GM23248 (cell line): Measurements from ENCODE around the gene ALK. TPM values are rescaled to one million over a fixed set of nuclear protein-coding genes. Genes with fewer than 3 reads are reported as not detected.
"Not testable (repeated sequence)": the region's sequence is repeated elsewhere in the genome, so short reads cannot be mapped to it uniquely, and the experiment has no call there.

Experiments
- DNase-seq: peaks from one replicate; pipeline ENCODE4 v3.0.0-alpha.2; 2015
- H2AFZ ChIP-seq: fragments of 200-600 bp; sonication (generic); 2 replicates; pipeline ENCODE4 v1.6.1; 2016; ENCODE audit warnings: antibody characterized with exemption
- H3F3A ChIP-seq: fragments of 200-600 bp; sonication (generic); 2 replicates; pipeline ENCODE4 v1.6.1; 2016; ENCODE audit warnings: mild to moderate bottlenecking, antibody characterized with exemption, mixed run types; ENCODE audit not compliant: insufficient read depth
- H3K27ac ChIP-seq: fragments of 200-600 bp; sonication (generic); 2 replicates; pipeline ENCODE4 v1.5.1; 2016; ENCODE audit warnings: mild to moderate bottlenecking
- H3K27me3 ChIP-seq: fragments of 200-600 bp; sonication (generic); replicated peaks from 2 replicates; pipeline ENCODE4 v1.6.1; 2016; ENCODE audit warnings: mild to moderate bottlenecking; ENCODE audit not compliant: insufficient read depth
- H3K36me3 ChIP-seq: fragments of 200-600 bp; sonication (generic); 2 replicates; pipeline ENCODE4 v1.6.1; 2016; ENCODE audit warnings: low read depth, mild to moderate bottlenecking
- H3K4me1 ChIP-seq: fragments of 200-600 bp; sonication (generic); 2 replicates; pipeline ENCODE4 v1.6.1; 2016; ENCODE audit warnings: mild to moderate bottlenecking; ENCODE audit not compliant: insufficient read depth
- H3K4me2 ChIP-seq: fragments of 200-600 bp; sonication (generic); one replicate; pipeline ENCODE4 v1.6.1; 2016; ENCODE audit warnings: mild to moderate bottlenecking; ENCODE audit not compliant: unreplicated experiment
- H3K4me3 ChIP-seq: fragments of 200-600 bp; sonication (generic); 2 replicates; pipeline ENCODE4 v1.5.1; 2016; ENCODE audit warnings: mild to moderate bottlenecking
- H3K79me2 ChIP-seq: fragments of 200-600 bp; sonication (generic); 2 replicates; pipeline ENCODE4 v1.6.1; 2016; ENCODE audit warnings: mild to moderate bottlenecking; ENCODE audit not compliant: insufficient read depth
- H3K9ac ChIP-seq: fragments of 200-600 bp; sonication (generic); 2 replicates; pipeline ENCODE4 v1.6.1; 2016; ENCODE audit warnings: mild to moderate bottlenecking
- H3K9me2 ChIP-seq: fragments of 200-600 bp; sonication (generic); 2 replicates; pipeline ENCODE4 v1.6.1; 2016; ENCODE audit warnings: mixed run types, mild to moderate bottlenecking, moderate library complexity; ENCODE audit not compliant: insufficient read depth
- H3K9me3 ChIP-seq: fragments of 200-600 bp; sonication (generic); one replicate; pipeline ENCODE4 v1.6.1; 2017; ENCODE audit warnings: low read depth
- H4K20me1 ChIP-seq: fragments of 200-600 bp; sonication (generic); 2 replicates; pipeline ENCODE4 v1.6.0; 2016; ENCODE audit not compliant: insufficient read depth
- EZH2 ChIP-seq: fragments of 200-600 bp; sonication (generic); IDR thresholded peaks from 2 replicates; pipeline ENCODE4 v1.6.1; 2018; ENCODE audit warnings: antibody characterized with exemption, mild to moderate bottlenecking; ENCODE audit not compliant: insufficient read depth, poor library complexity, severe bottlenecking
- EZH2phosphoT487 ChIP-seq: fragments of 200-600 bp; sonication (generic); IDR thresholded peaks from 2 replicates; pipeline ENCODE4 v1.6.1; 2018; ENCODE audit warnings: antibody characterized with exemption, moderate library complexity, mild to moderate bottlenecking, low read depth; ENCODE audit not compliant: insufficient read depth
- WGBS, 2 experiments: methylation state at CpG; one replicate each; pipeline ENCODE4 v1.1.6; 2015 to 2017; ENCODE audit warnings: low lambda C conversion rate in 2 of 2, low coverage in 1 of 2; ENCODE audit errors: missing lambda C conversion rate in 2 of 2; 5-methylcytosine and 5-hydroxymethylcytosine counted together
- in situ Hi-C: fragments of 300-500 bp; cut with MboI; formaldehyde crosslinking; loops from 2 replicates; pipeline ENCODE4 v1.15.0; 2020
- polyA plus RNA-seq: library from polyadenylated mRNA; unstranded; fragments of >200 nt; fragmentation: Nextera tagmentation; extraction: Ambion mirVana; gene quantifications from 2 replicates; pipeline ENCODE4 v1.2.1, GENCODE V29; 2016
- total RNA-seq: library from RNA; depleted of rRNA; stranded (reverse); fragments of >200 nt; shearing (Covaris generic); gene quantifications from 2 replicates; pipeline ENCODE4 v1.2.3, GENCODE V29; 2014

Gene ALK
- total and polyA plus RNA-seq, 2 experiments from 2014 or later: under 0.01 to 0.05 TPM

GRCh38 chr2:29755233-29755632 is 166.2 kb downstream of the ALK start:
- no peaks in the 10 kb centered on the region for H4K20me1 ChIP-seq
- no peaks in the 10 kb centered on the region; the same call in 1 of the 2 replicates for H3K27me3 ChIP-seq
- TF ChIP-seq EZH2: no peak
- no peak for TF ChIP-seq EZH2phosphoT487
- no peak overlapping the region for H3K27ac ChIP-seq
- no peak for DNase-seq
- peaks cover 16% of the 10 kb centered on the region for H3F3A ChIP-seq
- H3K36me3 ChIP-seq: no peaks in the 10 kb centered on the region
- H3K79me2 ChIP-seq: no peaks in the 10 kb centered on the region
- no peak overlapping the region for H2AFZ ChIP-seq
- no peaks in the 10 kb centered on the region for H3K9me2 ChIP-seq
- H3K4me1 ChIP-seq: peaks cover 6% of the 10 kb centered on the region; the same call in 1 of the 2 replicates
- H3K4me3 ChIP-seq: no peak overlapping the region
- in situ Hi-C loops: no loop called here
- no peaks in the 10 kb centered on the region for H3K9me3 ChIP-seq
- no peak overlapping the region for H3K4me2 ChIP-seq
- H3K9ac ChIP-seq: no peak overlapping the region
- WGBS, 2 experiments: 58 to 59% methylated on average over 7 of the region's 7 CpGs

DNA sequence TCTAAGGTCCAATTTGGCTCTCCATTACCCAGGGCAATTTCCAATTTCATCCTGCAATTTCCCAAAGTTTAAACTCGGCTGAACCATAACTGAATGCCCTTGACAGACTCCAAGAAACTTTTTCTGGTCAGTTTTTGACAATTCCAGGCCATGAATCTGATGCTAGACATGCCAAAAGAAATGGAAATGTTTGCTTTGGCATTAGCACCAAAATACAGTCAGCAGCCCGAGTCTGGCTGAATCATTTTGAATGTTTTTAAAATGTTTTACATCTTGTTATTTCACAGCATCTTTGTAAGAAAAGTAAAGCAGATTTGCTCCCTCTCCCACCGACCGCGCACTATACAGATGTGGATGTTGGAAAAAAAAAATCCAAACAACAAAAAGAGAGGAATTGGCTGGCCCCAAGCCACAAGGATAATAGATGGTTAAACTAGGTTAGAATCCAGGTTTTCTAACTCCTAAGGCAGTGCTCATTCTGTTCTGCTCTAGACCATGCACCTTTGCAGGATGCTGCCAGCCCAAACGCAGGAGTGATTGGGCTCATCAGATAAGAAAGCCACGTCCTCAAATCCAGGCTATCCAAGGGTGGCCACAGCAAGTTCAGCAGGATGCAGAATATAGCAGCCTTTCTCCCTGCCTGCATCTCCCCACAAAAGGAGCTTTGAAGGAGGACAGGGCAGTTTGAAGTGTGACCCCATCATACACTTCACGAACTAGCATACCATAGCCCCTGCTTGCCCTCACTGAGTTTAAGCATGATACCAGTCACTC is 167.5 kb downstream of the ALK start:
- H3K27me3 ChIP-seq: no peaks in the 10 kb centered on the region; the same call in 1 of the 2 replicates
- H3K9me3 ChIP-seq: no peaks in the 10 kb centered on the region
- WGBS, 2 experiments: 36% methylated on average over 8 of the region's 8 CpGs
- peak; percentile 70 for DNase-seq
- H3K4me3 ChIP-seq: no peak overlapping the region
- no peaks in the 10 kb centered on the region for H3K9me2 ChIP-seq
- H3K27ac ChIP-seq: no peak overlapping the region
- no peaks in the 10 kb centered on the region for H4K20me1 ChIP-seq
- H3K4me1 ChIP-seq: peaks cover 9% of the 10 kb centered on the region; the same call in 1 of the 2 replicates
- TF ChIP-seq EZH2: no peak
- in situ Hi-C loops: no loop called here
- no peak overlapping the region for H3K4me2 ChIP-seq
- H3K9ac ChIP-seq: no peak overlapping the region
- H3K36me3 ChIP-seq: no peaks in the 10 kb centered on the region
- no peaks in the 10 kb centered on the region for H3K79me2 ChIP-seq
- peaks cover 18% of the 10 kb centered on the region for H3F3A ChIP-seq
- H2AFZ ChIP-seq: no peak overlapping the region

DNA sequence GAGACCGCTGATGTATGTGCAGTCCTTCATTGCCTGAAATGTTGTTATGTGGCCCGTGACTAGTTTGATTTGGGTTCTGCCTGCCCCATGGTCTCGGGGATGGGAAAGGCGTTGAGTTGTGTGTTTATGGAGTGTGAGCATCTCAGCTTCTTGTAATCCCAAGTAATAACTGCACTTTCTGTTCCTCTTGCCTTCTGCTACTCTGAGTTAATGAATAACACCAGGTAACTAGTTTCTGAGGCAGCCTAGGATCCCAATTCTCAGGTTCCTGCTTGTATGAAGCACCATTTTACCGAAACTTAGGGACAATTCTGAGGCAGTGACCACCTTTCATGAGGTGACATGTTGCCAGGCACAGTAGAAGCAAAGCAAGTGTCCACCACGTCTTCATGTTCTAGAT is 170.0 kb downstream of the ALK start:
- in situ Hi-C loops: no loop called here
- H3K9me3 ChIP-seq: no peaks in the 10 kb centered on the region
- H3K9me2 ChIP-seq: no peaks in the 10 kb centered on the region
- H3F3A ChIP-seq: peaks cover 30% of the 10 kb centered on the region
- no peak overlapping the region for H3K27ac ChIP-seq
- WGBS, 2 experiments: 64% methylated on average over 6 of the region's 6 CpGs
- TF ChIP-seq EZH2phosphoT487 (no peak), EZH2 (no peak)
- no peak for DNase-seq
- H3K4me3 ChIP-seq: no peak overlapping the region
- no peak overlapping the region for H2AFZ ChIP-seq
- H3K9ac ChIP-seq: no peak overlapping the region
- no peak overlapping the region for H3K4me2 ChIP-seq
- H3K27me3 ChIP-seq: no peaks in the 10 kb centered on the region; the same call in 1 of the 2 replicates
- no peaks in the 10 kb centered on the region for H3K79me2 ChIP-seq
- H3K36me3 ChIP-seq: no peaks in the 10 kb centered on the region
- peaks cover 21% of the 10 kb centered on the region for H3K4me1 ChIP-seq
- H4K20me1 ChIP-seq: no peaks in the 10 kb centered on the region

- H4K20me1 ChIP-seq, H3K9ac ChIP-seq, H3K9me2 ChIP-seq, DNase-seq, H2AFZ ChIP-seq, H3K79me2 ChIP-seq, H3K4me2 ChIP-seq, H3K36me3 ChIP-seq, H3K27ac ChIP-seq, H3K27me3 ChIP-seq, H3K9me3 ChIP-seq, H3K4me3 ChIP-seq, in situ Hi-C loops: not testable (repeated sequence)
- H3K4me1 ChIP-seq: peaks cover 21% of the 10 kb centered on the region
- H3F3A ChIP-seq: peaks cover 30% of the 10 kb centered on the region
- 89 to 95% methylated on average over 1 to 3 of the region's 3 CpGs for WGBS, 2 experiments
Measured at GRCh38 chr2:29750463-29750862, 170.9 kb downstream of the ALK start.

DNA sequence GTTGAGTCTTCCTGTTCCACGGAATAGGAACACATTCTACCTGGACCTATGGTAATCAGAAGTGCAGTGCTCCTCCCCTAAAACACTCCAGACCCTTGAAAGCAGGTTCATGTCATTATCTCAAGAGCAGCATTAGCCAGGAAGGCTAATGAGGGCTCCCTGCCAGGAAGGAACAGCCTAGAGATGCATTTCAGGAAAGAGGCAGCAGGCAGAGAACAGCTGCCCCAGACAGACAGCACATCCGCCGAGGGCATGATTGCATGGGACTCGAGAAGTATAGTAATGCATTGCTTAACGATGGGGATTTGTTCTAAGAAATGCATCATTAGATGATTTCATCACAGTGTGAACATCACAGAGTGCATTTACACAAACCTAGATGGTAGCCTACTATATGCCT is 171.5 kb downstream of the ALK start:
- peaks cover 21% of the 10 kb centered on the region for H3K4me1 ChIP-seq
- no peak for TF ChIP-seq EZH2
- TF ChIP-seq EZH2phosphoT487: no peak
- no peak overlapping the region for H3K4me3 ChIP-seq
- H3K36me3 ChIP-seq: no peaks in the 10 kb centered on the region
- H3K27ac ChIP-seq: no peak overlapping the region
- peaks cover 9% of the 10 kb centered on the region for H3K27me3 ChIP-seq
- H3K9ac ChIP-seq: no peak overlapping the region
- WGBS, 2 experiments: 78 to 81% methylated on average over 5 of the region's 5 CpGs
- H3K9me3 ChIP-seq: no peaks in the 10 kb centered on the region
- H3K79me2 ChIP-seq: no peaks in the 10 kb centered on the region
- H3K4me2 ChIP-seq: no peak overlapping the region
- no peak overlapping the region for H2AFZ ChIP-seq
- H3F3A ChIP-seq: peaks cover 30% of the 10 kb centered on the region
- no peaks in the 10 kb centered on the region for H4K20me1 ChIP-seq
- in situ Hi-C loops: no loop called here
- peak; percentile 6 for DNase-seq
- no peaks in the 10 kb centered on the region for H3K9me2 ChIP-seq
